ENCODE data around the gene TIMP2.

- TF ChIP-seq CTCF (IDR thresholded peaks at IDR 0.05) (no peak), POLR2A (IDR thresholded peaks at IDR 0.05) (no peak), EP300 (IDR thresholded peaks at IDR 0.05; ENCODE audit: low read depth) (no peak), POLR2AphosphoS5 (IDR thresholded peaks at IDR 0.05) (no peak)
These were observed 102.6 kb downstream of the TIMP2 start for GRCh38 chr17:78822552-78822951.
